SK-N-MC (cell line): ENCODE results near the gene NAB2.

Experiments
- DNase-seq: peaks from one replicate; pipeline ENCODE4 v3.0.0-alpha.2; 2011; ENCODE audit warnings: low read depth, low spot score
- H3K27ac ChIP-seq: fragments of 200-600 bp; sonication (generic); 2 replicates; pipeline ENCODE4 v1.5.1; 2016; ENCODE audit warnings: mixed run types
- H3K36me3 ChIP-seq: fragments of 200-600 bp; sonication (generic); 2 replicates; pipeline ENCODE4 v1.6.1; 2017; ENCODE audit warnings: antibody characterized with exemption, low read length, mixed read lengths; ENCODE audit not compliant: insufficient read depth
- H3K4me3 ChIP-seq: fragments of 200-600 bp; sonication (generic); 2 replicates; pipeline ENCODE4 v1.5.1; 2016
- H3K9ac ChIP-seq: fragments of 200-600 bp; sonication (generic); 2 replicates; pipeline ENCODE4 v1.8.0; 2017; ENCODE audit warnings: mixed run types, mixed read lengths; ENCODE audit not compliant: insufficient read length
- H3K9me3 ChIP-seq: fragments of 200-600 bp; sonication (generic); 2 replicates; pipeline ENCODE4 v1.6.1; 2017; ENCODE audit warnings: low read depth, mild to moderate bottlenecking, antibody characterized with exemption, low read length, moderate library complexity, mixed read lengths
- EZH2 ChIP-seq: fragments of 200-600 bp; sonication (generic); IDR thresholded peaks from one replicate; pipeline ENCODE4 v1.6.1; 2017; ENCODE audit warnings: antibody characterized with exemption
- FOXP2 ChIP-seq: optimal IDR thresholded peaks from 2 replicates; pipeline ENCODE3; 2011; ENCODE audit warnings: mild to moderate bottlenecking, moderate library complexity; ENCODE audit not compliant: insufficient read depth; ENCODE audit errors: extremely low read length, control extremely low read depth
- POLR2AphosphoS5 ChIP-seq: IDR thresholded peaks from 2 replicates; pipeline ENCODE4 v1.6.1; 2012; ENCODE audit warnings: mild to moderate bottlenecking, low read depth, low read length, borderline replicate concordance

NAB2 gene

DNA sequence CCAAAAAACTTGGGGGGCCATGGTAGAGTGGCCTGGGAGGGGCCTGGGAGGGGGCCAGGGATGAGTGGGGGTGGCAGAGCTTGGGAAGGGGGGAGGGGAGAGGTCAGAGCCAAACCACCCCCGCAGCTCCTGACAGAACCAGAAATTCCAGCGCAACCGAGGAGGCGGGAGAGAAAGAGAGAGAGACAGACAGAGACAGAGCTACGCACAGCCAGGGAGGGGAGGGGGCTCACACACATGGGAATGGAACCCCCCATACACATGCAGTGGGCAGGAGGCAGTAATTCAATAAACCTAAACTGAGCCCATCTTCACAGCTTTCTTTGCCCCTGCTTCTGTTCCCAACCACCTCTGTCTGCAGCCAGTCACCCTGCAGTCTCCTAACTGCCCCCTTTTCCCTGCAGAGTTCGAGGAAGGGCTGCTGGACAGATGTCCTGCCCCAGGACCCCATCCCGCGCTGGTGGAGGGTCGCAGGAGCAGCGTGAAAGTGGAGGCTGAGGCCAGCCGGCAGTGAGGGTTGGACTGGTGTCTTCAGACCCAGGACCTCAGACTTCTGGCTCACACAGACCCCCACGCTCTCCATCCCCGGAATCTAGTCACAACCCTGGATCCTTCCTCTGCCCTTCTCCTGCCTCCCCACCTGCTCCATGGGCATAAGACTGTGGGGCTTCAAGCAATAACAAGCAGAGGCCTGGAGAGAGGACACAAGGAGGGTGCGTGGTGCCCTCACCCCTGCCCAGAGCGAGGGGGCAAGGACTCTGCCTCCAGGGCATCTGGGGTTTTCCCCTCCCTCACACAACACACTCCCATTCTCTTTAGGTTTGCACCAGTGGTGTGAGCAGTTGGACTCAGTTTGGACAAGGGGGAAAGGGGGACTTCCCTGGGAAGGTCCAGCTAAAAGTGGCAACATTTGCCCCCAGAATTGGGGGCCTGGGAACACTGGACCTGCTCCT, 5.6 kb downstream of the NAB2 start:
- Histone ChIP-seq H3K9me3 (no peaks in the 10 kb centered on the region), H3K36me3 (peaks cover 48% of the 10 kb centered on the region), H3K4me3 (no peak overlapping the region), H3K9ac (no peak overlapping the region), H3K27ac (peak overlapping the region; percentile 67)
- no peak for DNase-seq
- no peak for TF ChIP-seq FOXP2
- TF ChIP-seq POLR2AphosphoS5 = peak; percentile 22; the same call in 1 of the 2 replicates
- no peak for TF ChIP-seq EZH2

- Histone ChIP-seq H3K9ac (no peak overlapping the region), H3K27ac (peak overlapping the region; percentile 67), H3K4me3 (no peak overlapping the region), H3K36me3 (peaks cover 48% of the 10 kb centered on the region), H3K9me3 (no peaks in the 10 kb centered on the region)
- TF ChIP-seq POLR2AphosphoS5 = no peak; the same call in 1 of the 2 replicates
- TF ChIP-seq EZH2 = no peak
- no peak for TF ChIP-seq FOXP2
- no peak for DNase-seq
Observed at GRCh38 chr12:57095440-57095839, 6.5 kb downstream of the NAB2 start.

- no peaks in the 10 kb centered on the region for H3K9me3 ChIP-seq
- TF ChIP-seq POLR2AphosphoS5 (no peak; the same call in none of the 2 replicates), EZH2 (no peak), FOXP2 (no peak)
- no peak overlapping the region for H3K9ac ChIP-seq
- peak overlapping the region; percentile 67 for H3K27ac ChIP-seq
- H3K36me3 ChIP-seq = peaks cover 41% of the 10 kb centered on the region
- no peak for DNase-seq
- H3K4me3 ChIP-seq = no peak overlapping the region
Observed at GRCh38 chr12:57096099-57096572, 7.2 kb downstream of the NAB2 start.

DNA sequence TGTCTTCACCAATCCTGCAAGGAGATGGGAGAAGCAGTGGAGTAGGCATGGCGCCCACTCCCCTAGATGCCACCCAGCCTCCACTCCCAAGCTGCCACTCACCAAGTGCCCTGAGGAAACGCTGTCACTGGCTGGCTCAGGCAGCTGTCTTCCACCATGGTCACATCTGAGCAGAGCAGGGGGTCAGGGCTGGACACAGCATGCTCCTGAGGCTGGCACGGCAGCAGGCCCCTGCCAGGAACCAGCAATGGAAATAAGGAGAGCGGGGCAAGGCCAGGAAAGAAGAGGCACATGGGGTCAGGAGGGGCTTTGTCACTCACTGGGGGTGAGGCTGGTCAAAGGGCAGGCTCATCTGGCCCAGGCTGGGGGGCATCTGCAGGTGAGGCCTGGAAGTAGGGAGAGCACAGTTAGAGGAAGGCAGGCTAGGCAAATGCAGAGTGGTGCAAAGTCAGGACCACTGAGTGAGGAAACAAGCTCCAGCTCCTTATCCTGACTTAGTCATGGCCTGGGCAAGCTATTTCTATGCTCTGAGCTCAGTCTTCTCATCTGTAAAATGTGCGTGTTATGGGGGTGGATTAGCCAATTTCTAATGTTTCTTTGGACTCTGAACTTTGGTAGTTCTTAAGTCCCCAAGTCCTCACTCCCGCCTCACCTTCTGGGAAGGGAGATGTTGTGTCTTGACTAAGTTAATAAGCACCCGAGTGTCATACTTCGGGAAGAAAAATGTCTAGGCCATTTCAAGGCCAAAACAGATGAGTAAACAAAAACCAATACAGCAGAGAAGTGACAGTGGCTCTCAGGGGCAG, 8.0 kb downstream of the NAB2 start:
- 0 out of 2 replicates have a peak overlapping the region, but pooled peaks have one; percentile 46 for H3K27ac ChIP-seq
- TF ChIP-seq FOXP2 (no peak), EZH2 (no peak), POLR2AphosphoS5 (peak; percentile 22; the same call in 1 of the 2 replicates)
- no peak overlapping the region for H3K9ac ChIP-seq
- no peak for DNase-seq
- H3K9me3 ChIP-seq = no peaks in the 10 kb centered on the region
- no peak overlapping the region for H3K4me3 ChIP-seq
- peaks cover 33% of the 10 kb centered on the region for H3K36me3 ChIP-seq

DNA sequence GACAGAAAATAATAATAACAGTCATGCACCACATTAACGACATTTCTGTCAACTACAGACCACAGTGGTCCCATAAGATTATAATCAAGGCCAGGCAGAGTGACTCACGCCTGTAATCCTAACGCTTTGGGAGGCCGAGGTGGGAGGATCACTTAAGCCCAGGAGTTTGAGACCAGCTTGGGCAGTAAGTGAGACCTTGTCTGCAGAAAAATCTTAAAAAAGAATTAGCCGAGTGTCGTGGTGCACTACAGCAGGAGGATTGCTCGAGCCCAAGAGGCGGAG, 8.6 kb downstream of the NAB2 start:
- Histone ChIP-seq H3K27ac (peak overlapping the region; percentile 46; the same call in 1 of the 2 replicates), H3K9me3 (no peaks in the 10 kb centered on the region), H3K4me3 (no peak overlapping the region), H3K9ac (no peak overlapping the region), H3K36me3 (peaks cover 27% of the 10 kb centered on the region)
- TF ChIP-seq POLR2AphosphoS5 = no peak
- TF ChIP-seq EZH2 = no peak
- TF ChIP-seq FOXP2 = no peak
- DNase-seq = no peak

- no peak for DNase-seq
- Histone ChIP-seq H3K9ac (no peak overlapping the region), H3K9me3 (no peaks in the 10 kb centered on the region), H3K27ac (no peak overlapping the region), H3K4me3 (no peak overlapping the region), H3K36me3 (peaks cover 17% of the 10 kb centered on the region; the same call in 1 of the 2 replicates)
- no peak for TF ChIP-seq POLR2AphosphoS5
- TF ChIP-seq EZH2 = no peak
- TF ChIP-seq FOXP2 = no peak
Observed at GRCh38 chr12:57098546-57098945, 9.6 kb downstream of the NAB2 start.

GRCh38 chr12:57099047-57099714, 10.3 kb downstream of the NAB2 start:
- no peaks in the 10 kb centered on the region for H3K9me3 ChIP-seq
- no peak overlapping the region for H3K4me3 ChIP-seq
- H3K9ac ChIP-seq = no peak overlapping the region
- DNase-seq = no peak
- H3K36me3 ChIP-seq = peaks cover 14% of the 10 kb centered on the region; the same call in 1 of the 2 replicates
- TF ChIP-seq POLR2AphosphoS5 (no peak), FOXP2 (no peak), EZH2 (no peak)
- H3K27ac ChIP-seq = no peak overlapping the region

- no peak for DNase-seq
- Histone ChIP-seq H3K4me3 (no peak overlapping the region), H3K27ac (no peak overlapping the region), H3K9ac (no peak overlapping the region), H3K36me3 (peaks cover 10% of the 10 kb centered on the region; the same call in 1 of the 2 replicates), H3K9me3 (no peaks in the 10 kb centered on the region)
- TF ChIP-seq FOXP2 = no peak
- no peak for TF ChIP-seq EZH2
- no peak for TF ChIP-seq POLR2AphosphoS5
Observed at GRCh38 chr12:57099766-57100165, 10.9 kb downstream of the NAB2 start.
